NCI-H2227 (cell line): ENCODE results near the gene CPSF4.

ENCODE experiments used
- DNase-seq: peaks from one replicate; lab custom pipeline; 2025; ENCODE audit not compliant: unreplicated experiment; lab: John Stamatoyannopoulos, UW

Gene CPSF4

DNA sequence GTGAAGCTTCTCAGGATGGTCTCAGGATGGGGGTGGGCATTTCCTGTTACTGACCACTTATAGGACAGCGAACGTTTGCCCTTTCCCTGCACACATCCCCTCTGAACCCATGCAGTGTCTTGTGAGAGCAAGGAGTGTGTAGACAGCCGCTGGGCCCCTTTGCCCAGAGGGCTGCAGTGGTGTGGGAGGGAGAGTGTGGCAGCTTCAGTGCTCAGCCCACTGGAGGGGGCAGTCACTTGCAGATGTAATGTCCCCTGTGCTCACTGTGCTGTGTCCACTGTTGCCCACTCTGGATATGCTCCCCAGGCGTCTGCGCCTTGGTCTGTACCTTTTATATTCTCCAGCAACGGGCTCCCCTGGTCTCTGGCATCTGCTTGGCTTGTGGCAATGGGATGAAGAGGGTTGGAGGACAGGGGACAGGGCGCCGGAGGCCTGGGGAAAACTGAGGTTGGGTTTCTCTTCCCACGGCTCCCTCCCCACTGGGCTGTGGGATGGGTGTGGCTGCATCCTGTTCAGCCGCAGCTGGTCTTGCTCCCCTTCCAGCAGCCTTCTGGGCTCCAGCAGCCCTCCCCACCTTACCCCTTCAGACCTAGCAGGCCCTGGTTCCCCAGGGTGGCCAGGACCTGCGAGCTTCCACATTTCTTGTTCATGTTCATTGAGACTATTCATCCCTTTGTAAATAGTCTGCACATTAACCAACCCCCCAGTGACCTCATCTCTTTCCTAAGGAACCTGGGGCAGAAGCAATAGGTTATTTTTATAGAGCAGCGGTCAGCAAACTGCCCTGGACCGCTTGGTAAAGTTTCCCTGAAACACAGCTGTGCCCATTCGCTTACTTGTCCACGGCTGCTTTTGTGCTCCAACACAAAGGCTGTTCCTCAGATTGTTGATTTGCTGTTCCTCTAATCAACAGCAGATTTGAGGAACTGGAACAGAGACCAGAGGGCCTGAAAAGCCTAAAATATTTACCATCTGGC, 40.0 kb downstream of the CPSF4 start:
- DNase-seq = no peak

GRCh38 chr7:99485094-99485493, 46.4 kb downstream of the CPSF4 start:
- DNase-seq = no peak

DNA sequence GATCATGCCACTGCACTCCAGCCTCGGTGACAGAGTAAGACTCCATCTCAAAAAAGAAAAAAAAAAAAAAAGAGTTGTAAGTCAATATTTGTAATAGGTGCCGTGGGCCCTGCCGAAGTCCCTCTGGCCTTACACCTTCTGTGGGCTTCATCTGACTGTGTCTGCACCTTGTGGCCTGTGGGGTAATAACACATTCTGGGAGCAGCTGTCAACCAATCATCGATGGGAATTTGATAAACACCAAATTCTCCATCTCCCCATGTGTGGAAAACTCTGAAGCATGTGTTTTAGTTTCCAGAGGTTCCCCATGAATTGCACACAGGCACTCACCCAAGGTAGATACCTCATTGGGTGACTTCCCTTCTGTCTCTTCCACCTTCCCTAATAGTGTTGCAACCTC, 50.5 kb downstream of the CPSF4 start:
- DNase-seq = no peak

- no peak for DNase-seq
These were observed 52.1 kb downstream of the CPSF4 start for GRCh38 chr7:99490878-99491277.

DNA sequence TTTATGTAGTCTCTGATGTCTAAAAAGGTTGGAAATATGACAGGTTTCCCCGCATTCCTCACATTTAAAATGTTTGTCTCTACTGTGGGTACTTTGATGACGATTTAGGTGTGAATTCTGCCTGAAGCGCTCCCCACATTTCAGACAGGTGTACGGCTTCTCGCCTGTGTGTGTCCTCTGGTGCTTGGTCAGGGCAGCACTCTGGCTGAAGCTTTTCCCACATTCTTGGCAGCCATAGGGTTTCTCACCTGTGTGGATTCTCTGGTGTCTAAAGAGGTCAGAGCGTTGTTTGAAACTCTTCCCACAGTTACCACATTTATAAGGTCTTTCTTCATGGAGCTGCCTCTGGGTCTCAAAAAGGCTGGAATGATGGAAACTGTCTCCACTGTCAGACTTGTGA, 55.1 kb downstream of the CPSF4 start:
- no peak for DNase-seq

DNA sequence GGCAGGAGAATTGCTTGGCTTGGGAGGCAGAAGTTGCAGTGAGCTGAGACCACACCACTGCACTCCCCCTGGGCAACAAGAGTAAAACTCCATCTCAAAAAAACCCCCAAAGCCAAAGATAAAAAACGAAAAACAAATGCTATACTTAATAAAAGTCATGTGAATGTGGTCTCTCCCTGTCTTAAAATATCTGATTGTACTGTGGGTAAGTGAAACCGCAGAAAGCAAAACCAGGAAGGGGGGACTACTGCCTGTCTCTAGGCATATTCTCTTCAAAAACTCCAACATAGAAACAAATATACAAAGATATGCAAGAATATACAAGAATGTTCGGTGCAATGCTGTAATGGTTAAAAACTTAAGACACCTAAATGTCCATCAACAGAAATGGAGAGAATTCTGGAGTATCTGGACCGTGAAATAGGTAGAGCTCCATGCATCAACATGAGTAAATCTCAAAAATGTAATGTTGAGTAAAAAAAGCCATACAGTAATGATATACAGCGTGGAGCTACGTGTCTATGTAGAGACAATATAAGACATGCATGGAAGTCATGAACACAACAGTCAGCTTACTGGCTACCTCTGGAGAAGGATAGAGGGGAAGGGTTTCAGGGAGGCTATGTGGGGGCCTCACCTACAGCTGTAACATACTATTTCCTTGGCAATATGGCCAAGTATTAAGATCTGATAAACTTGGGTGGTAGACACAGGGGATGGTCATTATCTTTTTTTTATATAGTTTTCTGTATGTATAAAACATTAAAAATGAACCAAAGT, 59.2 kb downstream of the CPSF4 start:
- DNase-seq = no peak

DNA sequence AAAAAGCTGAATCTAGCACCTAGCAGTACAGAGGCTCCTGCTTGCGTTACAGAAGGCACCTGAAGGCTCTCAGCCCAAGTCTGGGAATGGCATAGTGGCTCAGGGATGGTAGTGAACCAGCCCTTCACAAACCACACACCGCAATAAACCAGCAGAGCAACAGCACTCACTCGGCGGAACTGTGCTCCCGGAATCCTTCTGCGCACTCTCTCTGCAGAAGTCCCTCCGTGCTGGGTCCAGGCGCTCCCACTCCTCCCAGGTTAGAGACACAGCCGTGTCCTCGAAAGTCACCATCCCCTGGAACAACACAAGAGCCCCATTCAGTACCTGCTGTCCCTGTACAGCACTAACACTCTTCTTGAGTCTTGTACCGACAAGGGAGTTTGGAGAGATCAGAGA, 59.8 kb downstream of the CPSF4 start:
- DNase-seq = no peak

- DNase-seq = no peak
These were observed 60.6 kb downstream of the CPSF4 start for GRCh38 chr7:99499371-99499720.

DNA sequence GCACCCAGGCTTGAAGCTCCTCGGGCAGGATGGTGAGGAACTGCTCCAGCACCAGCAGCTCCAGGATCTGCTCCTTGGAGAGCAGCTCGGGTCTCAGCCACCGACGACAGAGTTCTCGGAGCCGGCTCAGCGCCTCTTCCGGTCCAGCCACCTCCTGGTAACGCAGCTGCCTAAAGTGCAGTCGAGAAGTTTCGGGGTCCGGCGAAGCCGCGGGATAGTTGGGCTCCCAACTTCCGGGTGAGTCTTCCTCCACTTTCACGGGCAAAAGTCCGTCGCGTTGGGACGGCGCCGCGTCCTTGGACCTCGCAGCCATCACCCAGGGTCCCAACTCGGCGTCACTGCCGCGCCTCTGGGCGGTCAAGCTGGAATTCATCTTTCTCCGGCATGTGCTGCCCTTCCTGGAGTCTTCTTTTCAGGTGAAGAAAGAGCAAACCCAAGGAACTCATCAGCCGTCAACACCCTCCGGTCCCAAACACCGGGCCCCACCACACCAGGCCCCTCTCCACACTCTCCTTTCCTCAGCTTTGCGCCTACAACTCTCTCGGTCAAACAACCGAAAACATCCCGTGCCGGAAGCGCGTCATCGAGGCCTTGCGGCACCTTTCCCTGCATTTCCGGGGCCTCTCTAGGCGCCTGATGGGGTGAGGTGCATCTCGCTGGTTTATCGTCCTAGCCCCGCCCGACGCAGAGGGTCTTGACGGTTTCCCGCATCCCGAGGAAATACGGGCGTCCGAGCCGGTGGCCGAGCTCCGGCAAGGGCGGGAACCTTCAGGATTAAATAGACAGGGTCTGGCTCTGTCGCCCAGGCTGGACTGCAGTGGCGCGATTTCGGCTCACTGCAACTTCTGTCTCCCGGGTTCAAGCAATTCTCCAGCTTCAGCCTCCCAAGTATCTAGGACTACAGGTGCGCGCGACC, 61.2 kb downstream of the CPSF4 start, which contains the start of gene ZNF394:
TSS of gene ZNF394 (minus strand) at position 561 of the 916 bp plus-strand sequence. CDS start at position 373, 188 bp downstream.
- peak; percentile 97 for DNase-seq

DNA sequence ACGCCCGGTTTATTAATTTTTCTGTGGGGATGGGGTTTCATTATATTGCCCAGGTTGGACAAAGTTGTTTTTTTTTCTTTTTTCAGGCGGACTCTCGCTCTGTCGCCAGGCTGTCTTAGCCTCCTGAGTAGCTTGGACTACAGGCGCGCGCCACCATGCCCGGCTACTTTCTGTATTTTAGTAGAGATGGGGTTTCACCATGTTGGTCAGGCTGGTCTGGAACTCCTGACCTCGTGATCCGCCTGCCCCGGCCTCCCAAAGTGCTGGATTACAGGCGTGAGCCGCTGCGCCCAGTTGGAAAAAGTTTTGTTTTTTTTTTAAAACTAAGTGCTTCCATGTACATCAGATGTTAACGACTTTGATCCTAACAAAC, 61.9 kb downstream of the CPSF4 start:
- no peak for DNase-seq

- peak; percentile 26 for DNase-seq
These were observed 62.5 kb downstream of the CPSF4 start for GRCh38 chr7:99501236-99501635.

- DNase-seq = peak; percentile 99
These were observed 65.5 kb downstream of the CPSF4 start for GRCh38 chr7:99504281-99504602.

DNA sequence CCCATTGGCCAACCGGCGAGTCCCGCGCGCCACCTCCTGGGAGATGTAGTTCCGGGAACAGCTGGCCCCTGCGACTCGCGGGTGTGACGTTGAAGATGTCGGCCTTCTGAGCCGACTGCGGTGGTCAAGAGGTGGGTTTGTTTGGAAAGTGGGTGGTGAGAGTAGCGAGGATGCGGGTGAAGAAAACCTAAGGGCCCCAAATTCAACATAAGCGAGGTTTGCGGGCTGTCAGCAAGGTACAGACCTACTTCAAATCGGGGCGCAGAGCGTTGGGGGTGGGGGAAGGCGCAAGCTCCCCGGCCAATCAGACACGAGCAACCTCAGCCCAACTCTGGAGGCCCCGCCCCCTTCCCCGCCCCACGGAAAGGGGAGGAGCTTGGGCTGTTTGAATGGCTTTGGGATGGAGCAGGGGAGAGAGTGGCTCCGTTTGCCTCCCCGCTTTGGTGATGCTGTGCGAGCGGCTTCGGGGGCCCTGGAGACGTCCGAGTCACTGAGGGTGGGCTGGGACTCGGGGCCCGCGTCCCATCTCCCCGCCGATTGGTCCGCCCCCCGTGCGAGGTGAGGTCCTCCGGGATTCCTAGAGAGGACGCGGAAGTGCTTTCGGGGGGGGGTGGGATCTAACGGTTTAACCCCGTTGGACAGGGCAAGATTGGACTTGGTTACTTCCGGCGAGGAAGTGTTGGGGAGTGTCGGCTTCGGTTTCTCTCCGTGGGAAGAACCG, 66.0 kb downstream of the CPSF4 start, which contains the start of gene ZKSCAN5:
TSS of gene ZKSCAN5 (plus strand) at position 60 of the 721 bp plus-strand sequence. CDS start 1,383 bp downstream, outside the sequence.
- DNase-seq = peak; percentile 97

GRCh38 chr7:99505324-99505662, 66.5 kb downstream of the CPSF4 start:
- DNase-seq = no peak
